ENCODE results near the gene TRIM71.

GRCh38 chr3:32897001-32897601 lies 79.3 kb downstream of the TRIM71 start:
- TF ChIP-seq CTCF (IDR thresholded peaks at IDR 0.05) (no peak), POLR2AphosphoS5 (IDR thresholded peaks at IDR 0.05) (no peak), POLR2A (IDR thresholded peaks at IDR 0.05) (no peak), EP300 (IDR thresholded peaks at IDR 0.05) (no peak)
